H9 (cell line): ENCODE results near the gene PLXNA1. TPM values are rescaled to one million over a fixed set of nuclear protein-coding genes. Genes with fewer than 3 reads are reported as not detected.

Experiments
- DNase-seq: peaks from one replicate; pipeline ENCODE4 v3.0.0-alpha.2; 2017
- H2AFZ ChIP-seq: one replicate; pipeline ENCODE4 v1.6.1; 2013; ENCODE audit warnings: mild to moderate bottlenecking, low read length, control low read depth, moderate library complexity
- H2AK5ac ChIP-seq: 2 replicates; pipeline ENCODE4 v1.6.1; 2013; ENCODE audit warnings: low read length, control low read depth, mixed read lengths; ENCODE audit not compliant: insufficient read length
- H2BK120ac ChIP-seq: one replicate; pipeline ENCODE4 v1.6.1; 2013; ENCODE audit warnings: low read depth, mild to moderate bottlenecking, low read length, control low read depth, inconsistent platforms; ENCODE audit not compliant: poor library complexity, severe bottlenecking
- H2BK12ac ChIP-seq: 2 replicates; pipeline ENCODE4 v1.6.1; 2013; ENCODE audit warnings: low read length, control low read depth, mixed read lengths, low read depth; ENCODE audit not compliant: insufficient read length
- H2BK15ac ChIP-seq: 2 replicates; pipeline ENCODE4 v1.6.1; 2013; ENCODE audit warnings: low read depth, low read length, control low read depth
- H2BK20ac ChIP-seq: one replicate; pipeline ENCODE4 v1.6.1; 2013; ENCODE audit warnings: low read depth, mild to moderate bottlenecking, low read length, control low read depth, inconsistent platforms; ENCODE audit not compliant: poor library complexity, severe bottlenecking
- H2BK5ac ChIP-seq: 2 replicates; pipeline ENCODE4 v1.6.1; 2013; ENCODE audit warnings: low read length, control low read depth, mixed read lengths; ENCODE audit not compliant: insufficient read length
- H3K14ac ChIP-seq: 2 replicates; pipeline ENCODE4 v1.6.1; 2013; ENCODE audit warnings: low read length, control low read depth; ENCODE audit not compliant: insufficient read depth
- H3K18ac ChIP-seq: 2 replicates; pipeline ENCODE4 v1.6.1; 2013; ENCODE audit warnings: low read depth, mild to moderate bottlenecking, mixed read lengths, low read length, control low read depth; ENCODE audit not compliant: insufficient read length
- H3K23ac ChIP-seq: 2 replicates; pipeline ENCODE4 v1.6.1; 2013; ENCODE audit warnings: low read length, control low read depth, mixed read lengths, low read depth; ENCODE audit not compliant: insufficient read length
- H3K23me2 ChIP-seq: 2 replicates; pipeline ENCODE4 v1.6.1; 2013; ENCODE audit warnings: low read depth, mild to moderate bottlenecking, mixed read lengths, low read length, control low read depth; ENCODE audit not compliant: insufficient read length, poor library complexity, severe bottlenecking
- H3K27ac ChIP-seq: 2 replicates; pipeline ENCODE4 v1.5.1; 2013; ENCODE audit warnings: low read length, control low read depth, mixed read lengths, low read depth; ENCODE audit not compliant: insufficient read length
- H3K27me3 ChIP-seq: 2 replicates; pipeline ENCODE4 v1.6.1; 2013; ENCODE audit warnings: low read length, control low read depth, inconsistent platforms; ENCODE audit not compliant: insufficient read depth
- H3K4ac ChIP-seq: 2 replicates; pipeline ENCODE4 v1.6.1; 2013; ENCODE audit warnings: low read depth, mild to moderate bottlenecking, control low read depth, inconsistent platforms, low read length, moderate library complexity
- H3K4me1 ChIP-seq: 2 replicates; pipeline ENCODE4 v1.6.1; 2013; ENCODE audit warnings: low read length, control low read depth, inconsistent platforms; ENCODE audit not compliant: insufficient read depth
- H3K4me2 ChIP-seq: 2 replicates; pipeline ENCODE4 v1.6.1; 2013; ENCODE audit warnings: low read length, control low read depth, mixed read lengths; ENCODE audit not compliant: insufficient read length, insufficient read depth
- H3K56ac ChIP-seq: 2 replicates; pipeline ENCODE4 v1.6.1; 2013; ENCODE audit warnings: low read depth, mild to moderate bottlenecking, mixed read lengths, low read length, control low read depth; ENCODE audit not compliant: insufficient read length
- H3K79me1 ChIP-seq: 2 replicates; pipeline ENCODE4 v1.6.1; 2013; ENCODE audit warnings: low read depth, mild to moderate bottlenecking, moderate library complexity, low read length, control low read depth, inconsistent platforms; ENCODE audit not compliant: insufficient read depth, poor library complexity, severe bottlenecking
- H3K79me2 ChIP-seq: 2 replicates; pipeline ENCODE4 v1.6.1; 2013; ENCODE audit warnings: low read length, control low read depth, inconsistent platforms; ENCODE audit not compliant: insufficient read depth
- H3K9ac ChIP-seq: 2 replicates; pipeline ENCODE4 v1.6.1; 2013; ENCODE audit warnings: low read length, control low read depth, mixed read lengths; ENCODE audit not compliant: insufficient read length; ENCODE audit errors: extremely low read depth
- H3K9me3 ChIP-seq: one replicate; pipeline ENCODE4 v1.6.1; 2013; ENCODE audit warnings: low read depth, low read length, inconsistent platforms; ENCODE audit not compliant: control insufficient read depth
- H3T11ph ChIP-seq: one replicate; pipeline ENCODE4 v1.6.1; 2013; ENCODE audit warnings: mild to moderate bottlenecking, low read length, control low read depth, inconsistent platforms
- H4K20me1 ChIP-seq: one replicate; pipeline ENCODE4 v1.6.1; 2013; ENCODE audit not compliant: control insufficient read depth, insufficient read length, insufficient read depth
- H4K5ac ChIP-seq: 2 replicates; pipeline ENCODE4 v1.6.1; 2013; ENCODE audit warnings: low read depth, mild to moderate bottlenecking, mixed read lengths, low read length, control low read depth; ENCODE audit not compliant: insufficient read length
- H4K8ac ChIP-seq: replicated peaks from 2 replicates; pipeline ENCODE4 v1.6.1; 2013; ENCODE audit warnings: low read length, control low read depth, mixed read lengths, low read depth; ENCODE audit not compliant: insufficient read length
- H4K91ac ChIP-seq: 2 replicates; pipeline ENCODE4 v1.6.1; 2013; ENCODE audit warnings: low read depth, mild to moderate bottlenecking, moderate library complexity, mixed read lengths, low read length, control low read depth; ENCODE audit not compliant: insufficient read length
- H3K27ac Mint-ChIP-seq, 3 experiments: 2 replicates in 2 of 3; 3 replicates in 1 of 3; pipeline ENCODE4 v1.8.0; 2020 to 2021; ENCODE audit warnings: mixed read lengths in 3 of 3, mild to moderate bottlenecking in 1 of 3, moderate library complexity in 1 of 3
- H3K27me3 Mint-ChIP-seq: 2 replicates; pipeline ENCODE4 v1.8.0; 2021; ENCODE audit warnings: low read depth, mild to moderate bottlenecking, moderate library complexity, mixed read lengths
- H3K36me3 Mint-ChIP-seq, 3 experiments: 2 replicates in 2 of 3; 3 replicates in 1 of 3; pipeline ENCODE4 v1.8.0; 2020 to 2021; ENCODE audit warnings: low read depth in 3 of 3, mixed read lengths in 3 of 3; ENCODE audit not compliant: insufficient read depth in 1 of 3
- H3K4me1 Mint-ChIP-seq, 2 experiments: 2 replicates each; pipeline ENCODE4 v1.8.0; 2020; ENCODE audit warnings: mixed read lengths in 2 of 2
- H3K4me3 Mint-ChIP-seq, 2 experiments: 2 replicates in 1 of 2; 3 replicates in 1 of 2; pipeline ENCODE4 v1.8.0; 2020 to 2021; ENCODE audit warnings: mild to moderate bottlenecking in 2 of 2, mixed read lengths in 2 of 2, moderate library complexity in 1 of 2
- H3K9me3 Mint-ChIP-seq, 2 experiments: 2 replicates in 1 of 2; 3 replicates in 1 of 2; pipeline ENCODE4 v1.8.0; 2020; ENCODE audit warnings: mild to moderate bottlenecking in 2 of 2, mixed read lengths in 2 of 2, moderate library complexity in 1 of 2
- WGBS: extraction: QIAGEN DNeasy Blood & Tissue Kit; methylation state at CpG from one replicate; pipeline ENCODE4 v1.1.7; 2013; ENCODE audit warnings: missing lambda C conversion rate, low lambda C conversion rate, mixed read lengths; ENCODE audit not compliant: insufficient read length; ENCODE audit errors: extremely low coverage; 5-methylcytosine and 5-hydroxymethylcytosine counted together
- total RNA-seq: library from RNA; stranded (reverse); gene quantifications from 2 replicates; pipeline ENCODE4 v1.2.1, GENCODE V29; 2021
- TF ChIP-seq, protein P1 (sequence below): fragments of 200-600 bp; sonication (generic); conservative IDR thresholded peaks from 3 replicates; pipeline ENCODE4 v1.8.0; 2021; ENCODE audit warnings: antibody characterized with exemption, mild to moderate bottlenecking

Gene PLXNA1
- total RNA-seq, 1 experiment from 2014 or later = 42.1 TPM

DNA sequence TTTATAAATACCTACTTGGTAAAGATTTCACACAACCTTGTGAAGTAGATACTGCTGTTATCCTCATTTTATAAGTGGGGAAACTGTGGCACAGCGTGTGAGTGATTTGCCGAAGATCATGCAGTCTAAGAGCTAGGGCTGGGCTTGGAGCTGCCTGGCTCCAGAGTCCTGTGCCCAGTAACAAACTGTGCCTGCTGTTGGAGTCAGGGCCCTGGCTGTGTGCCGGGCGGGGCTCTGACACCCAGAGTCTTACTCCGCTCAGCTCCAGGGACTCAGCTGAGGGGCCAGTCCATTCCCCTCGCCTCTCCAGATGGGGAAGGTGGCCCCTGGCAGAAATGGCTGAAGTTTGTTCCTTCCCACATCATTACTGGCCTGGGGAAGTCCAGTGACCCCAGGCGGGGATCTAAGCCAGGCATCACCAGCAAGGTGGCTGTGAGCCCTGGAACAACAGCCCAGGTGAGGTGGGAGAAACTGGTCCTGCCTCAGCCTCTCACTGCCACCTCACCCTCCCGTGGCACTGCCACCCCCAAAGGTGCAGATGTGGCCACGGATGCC, 17.3 kb upstream of the PLXNA1 start:
- Histone ChIP-seq H3K79me2 (no peaks in the 10 kb centered on the region), H2BK120ac (no peak overlapping the region), H2BK15ac (no peak overlapping the region), H3K4me2 (no peak overlapping the region), H3K27ac (no peak overlapping the region), H3K79me1 (no peaks in the 10 kb centered on the region), H3K9me3 (no peaks in the 10 kb centered on the region), H4K8ac (no peak overlapping the region), H2BK20ac (no peak overlapping the region), H3K4ac (no peak overlapping the region), H3K14ac (no peak overlapping the region; the same call in 1 of the 2 replicates), H2BK12ac (no peak overlapping the region), H4K91ac (no peak overlapping the region), H2BK5ac (no peak overlapping the region), H3K9ac (no peak overlapping the region), H3K23ac (no peak overlapping the region), H3K27me3 (no peaks in the 10 kb centered on the region), H3T11ph (no peak overlapping the region), H4K20me1 (no peaks in the 10 kb centered on the region), H2AK5ac (no peak overlapping the region), H3K23me2 (no peaks in the 10 kb centered on the region), H4K5ac (no peak overlapping the region), H3K56ac (no peak overlapping the region), H2AFZ (no peak overlapping the region), H3K18ac (no peak overlapping the region), H3K4me1 (no peaks in the 10 kb centered on the region)
- H3K36me3 Mint-ChIP-seq = no peaks in the 10 kb centered on the region; a peak in 1 of 7 replicates
- no peak overlapping the region for H3K4me3 Mint-ChIP-seq
- DNase-seq = no peak
- H3K4me1 Mint-ChIP-seq = peaks cover 21 to 24% of the 10 kb centered on the region in 2 experiments
- no peaks in the 10 kb centered on the region for H3K27me3 Mint-ChIP-seq
- H3K27ac Mint-ChIP-seq = no peak overlapping the region
- no CpG with 5 or more reads among the region's 9 CpGs for WGBS
- no peaks in the 10 kb centered on the region for H3K9me3 Mint-ChIP-seq
- TF ChIP-seq, protein P1, sequence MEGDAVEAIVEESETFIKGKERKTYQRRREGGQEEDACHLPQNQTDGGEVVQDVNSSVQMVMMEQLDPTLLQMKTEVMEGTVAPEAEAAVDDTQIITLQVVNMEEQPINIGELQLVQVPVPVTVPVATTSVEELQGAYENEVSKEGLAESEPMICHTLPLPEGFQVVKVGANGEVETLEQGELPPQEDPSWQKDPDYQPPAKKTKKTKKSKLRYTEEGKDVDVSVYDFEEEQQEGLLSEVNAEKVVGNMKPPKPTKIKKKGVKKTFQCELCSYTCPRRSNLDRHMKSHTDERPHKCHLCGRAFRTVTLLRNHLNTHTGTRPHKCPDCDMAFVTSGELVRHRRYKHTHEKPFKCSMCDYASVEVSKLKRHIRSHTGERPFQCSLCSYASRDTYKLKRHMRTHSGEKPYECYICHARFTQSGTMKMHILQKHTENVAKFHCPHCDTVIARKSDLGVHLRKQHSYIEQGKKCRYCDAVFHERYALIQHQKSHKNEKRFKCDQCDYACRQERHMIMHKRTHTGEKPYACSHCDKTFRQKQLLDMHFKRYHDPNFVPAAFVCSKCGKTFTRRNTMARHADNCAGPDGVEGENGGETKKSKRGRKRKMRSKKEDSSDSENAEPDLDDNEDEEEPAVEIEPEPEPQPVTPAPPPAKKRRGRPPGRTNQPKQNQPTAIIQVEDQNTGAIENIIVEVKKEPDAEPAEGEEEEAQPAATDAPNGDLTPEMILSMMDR = no peak
